CD14-positive monocyte (primary cell): ENCODE measurements around the gene C1QTNF8. TPM values are rescaled to one million over a fixed set of nuclear protein-coding genes. Genes with fewer than 3 reads are reported as not detected.
A peak's percentile ranks its signal among the peaks of the same experiment; 100 is the strongest.

ENCODE experiments used
- DNase-seq, 3 donors: peaks; one replicate each; pipeline ENCODE4 v3.0.0-alpha.2; 2011 to 2022
- H2AFZ ChIP-seq: 2 replicates; pipeline ENCODE4 v1.6.0; 2012; ENCODE audit warnings: mild to moderate bottlenecking, low read depth, low read length, inconsistent platforms; ENCODE audit not compliant: insufficient read depth, poor library complexity, severe bottlenecking
- H3K27ac ChIP-seq, 2 donors: 1 replicate in 1 of 2; 2 replicates in 1 of 2; pipeline ENCODE4 v1.5.1; 2012 to 2013; ENCODE audit warnings: low read length in 2 of 2, control low read depth in 1 of 2, inconsistent platforms in 1 of 2, low read depth in 1 of 2, mild to moderate bottlenecking in 1 of 2
- H3K27me3 ChIP-seq, 2 donors: one replicate each; pipeline versions ENCODE4 v1.6.0 to v1.6.1; 2011 to 2013; ENCODE audit warnings: low read length in 2 of 2; ENCODE audit not compliant: control insufficient read depth in 2 of 2, insufficient read depth in 2 of 2
- H3K36me3 ChIP-seq, 2 donors: replicated peaks in 1 of 2; 1 replicate in 1 of 2; 2 replicates in 1 of 2; pipeline versions ENCODE4 v1.5.1 to v1.6.1; 2012 to 2013; ENCODE audit warnings: low read length in 2 of 2, control low read depth in 1 of 2, inconsistent platforms in 1 of 2, mild to moderate bottlenecking in 1 of 2; ENCODE audit not compliant: insufficient read depth in 2 of 2, control insufficient read depth in 1 of 2
- H3K4me1 ChIP-seq, 2 donors: 1 replicate in 1 of 2; 2 replicates in 1 of 2; pipeline versions ENCODE4 v1.5.1 to v1.6.1; 2012 to 2013; ENCODE audit warnings: low read length in 2 of 2, control low read depth in 1 of 2, inconsistent platforms in 1 of 2, mild to moderate bottlenecking in 1 of 2, moderate library complexity in 1 of 2; ENCODE audit not compliant: insufficient read depth in 2 of 2, control insufficient read depth in 1 of 2
- H3K4me2 ChIP-seq: replicated peaks from 2 replicates; pipeline ENCODE3; 2012; ENCODE audit warnings: low read length, moderate library complexity, mild to moderate bottlenecking; ENCODE audit not compliant: poor library complexity, severe bottlenecking; ENCODE audit errors: extremely low read depth
- H3K4me3 ChIP-seq, 3 experiments: fragments of 200-600 bp in 1 of 3; sonication (generic) in 1 of 3; replicated peaks in 1 of 3; 1 replicate in 2 of 3; 2 replicates in 1 of 3; pipeline ENCODE4 v1.5.1; 2011 to 2013; ENCODE audit warnings: low read length in 3 of 3, mild to moderate bottlenecking in 3 of 3, control low read depth in 2 of 3, low read depth in 2 of 3, inconsistent platforms in 1 of 3, moderate library complexity in 1 of 3
- H3K79me2 ChIP-seq: 2 replicates; pipeline ENCODE4 v1.6.0; 2012; ENCODE audit warnings: mild to moderate bottlenecking, control low read depth, inconsistent platforms, low read length, moderate library complexity; ENCODE audit not compliant: insufficient read depth
- H3K9ac ChIP-seq: 2 replicates; pipeline ENCODE4 v1.6.0; 2017; ENCODE audit warnings: low read length, mild to moderate bottlenecking; ENCODE audit not compliant: insufficient read depth, poor library complexity, severe bottlenecking
- H3K9me3 ChIP-seq, 2 donors: replicated peaks in 1 of 2; 1 replicate in 1 of 2; 2 replicates in 1 of 2; pipeline versions ENCODE4 v1.5.1 to v1.6.1; 2012 to 2013; ENCODE audit warnings: low read length in 2 of 2, control low read depth in 1 of 2; ENCODE audit not compliant: control insufficient read depth in 1 of 2, insufficient read depth in 1 of 2
- H4K20me1 ChIP-seq: 2 replicates; pipeline ENCODE4 v1.6.0; 2012; ENCODE audit warnings: mild to moderate bottlenecking, low read length, control low read depth, moderate library complexity; ENCODE audit not compliant: insufficient read depth
- H3K27ac Mint-ChIP-seq, 7 donors: one replicate each; pipeline ENCODE4 v1.8.0; 2020; ENCODE audit warnings: mild to moderate bottlenecking in 7 of 7, mixed read lengths in 7 of 7, moderate library complexity in 6 of 7, inconsistent platforms in 2 of 7
- H3K27me3 Mint-ChIP-seq, 3 donors: one replicate each; pipeline ENCODE4 v1.8.0; 2021 to 2022; ENCODE audit warnings: low read depth in 3 of 3, mild to moderate bottlenecking in 3 of 3, mixed read lengths in 3 of 3, moderate library complexity in 3 of 3, inconsistent platforms in 1 of 3
- H3K36me3 Mint-ChIP-seq, 2 donors: one replicate each; pipeline ENCODE4 v1.8.0; 2020; ENCODE audit warnings: mixed read lengths in 2 of 2, inconsistent platforms in 1 of 2, mild to moderate bottlenecking in 1 of 2
- H3K4me1 Mint-ChIP-seq: one replicate; pipeline ENCODE4 v1.8.0; 2020; ENCODE audit warnings: mild to moderate bottlenecking, mixed read lengths
- H3K4me3 Mint-ChIP-seq, 2 donors: one replicate each; pipeline ENCODE4 v1.8.0; 2020; ENCODE audit warnings: mild to moderate bottlenecking in 2 of 2, mixed read lengths in 2 of 2, moderate library complexity in 1 of 2
- H3K9me3 Mint-ChIP-seq, 7 donors: one replicate each; pipeline ENCODE4 v1.8.0; 2020 to 2022; ENCODE audit warnings: mixed read lengths in 7 of 7, mild to moderate bottlenecking in 6 of 7, moderate library complexity in 6 of 7, inconsistent platforms in 2 of 7
- CTCF ChIP-seq: fragments of 200-600 bp; IDR thresholded peaks from one replicate; pipeline ENCODE4 v1.8.0; 2022; ENCODE audit warnings: antibody characterized with exemption, mild to moderate bottlenecking
- whole genome bisulfite sequencing: methylation state at CpG from one replicate; pipeline ENCODE4 v1.1.5; 2013; ENCODE audit warnings: missing lambda C conversion rate; ENCODE audit not compliant: insufficient coverage; 5-methylcytosine and 5-hydroxymethylcytosine counted together
- intact Hi-C, 2 donors: fragments of 100-400 bp; cut with micrococcal nuclease; formaldehyde crosslinking; loops; one replicate each; pipeline versions ENCODE4 v1.15.0 to v1.15.1; 2023
- polyA plus RNA-seq, 3 donors: library from polyadenylated mRNA; depleted of rRNA in 1 of 3; unstranded in 2 of 3; stranded (reverse) in 1 of 3; fragments of 300-500 nt in 2 of 3; fragments of >200 nt in 1 of 3; fragmentation: Illumina TruSeq in 2 of 3; gene quantifications; 1 replicate in 2 of 3; 2 replicates in 1 of 3; pipeline ENCODE4 v1.2.3, GENCODE V29; 2012 to 2021

C1QTNF8 gene
- polyA plus RNA-seq, 3 donors = not detected

DNA sequence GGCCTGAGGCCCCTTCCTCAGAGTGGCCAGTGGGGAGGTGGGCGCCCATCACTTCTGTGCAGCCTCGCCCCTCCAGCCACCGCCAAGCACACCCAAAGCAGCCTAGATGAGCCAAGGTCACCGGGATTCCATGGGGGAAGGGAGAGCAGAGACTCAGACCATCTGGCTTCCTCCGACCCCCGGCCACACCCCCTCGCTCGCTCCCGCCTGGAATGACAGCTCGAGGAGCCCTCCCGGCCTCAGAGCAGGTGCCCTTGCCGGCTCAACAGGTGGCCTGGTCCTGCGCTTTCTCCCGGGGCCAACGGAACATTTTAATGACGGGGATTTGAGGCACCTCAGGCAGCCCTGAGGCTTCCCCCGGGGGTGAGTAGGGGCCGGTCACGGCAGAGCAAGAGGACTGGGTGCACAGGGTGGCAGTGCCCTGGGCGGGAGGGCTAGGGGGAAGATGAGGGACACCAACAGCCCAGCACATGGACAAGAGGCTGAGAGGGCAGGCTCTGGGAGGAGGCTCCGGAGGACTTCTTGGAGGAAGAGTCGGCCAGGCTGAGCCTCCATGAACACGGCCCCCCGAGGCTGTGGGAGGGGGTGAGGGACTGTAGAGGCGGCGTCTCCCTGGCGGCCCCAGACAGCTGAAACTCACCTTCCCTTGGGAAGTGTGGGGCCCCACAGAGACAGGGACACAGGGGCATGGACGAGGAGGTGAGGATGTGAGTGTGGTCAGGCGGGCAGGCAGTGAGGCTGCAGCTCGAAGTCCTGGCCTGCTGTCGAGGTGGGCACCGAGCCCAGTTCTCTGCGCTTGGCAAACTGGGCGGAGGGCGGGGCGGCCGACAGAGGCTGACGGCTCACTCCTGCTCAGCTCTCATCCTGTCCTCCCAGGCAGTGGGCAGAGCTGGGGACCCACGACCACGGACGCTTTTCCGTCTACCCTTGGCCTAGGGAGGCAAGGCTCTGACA is 12.5 kb upstream of the C1QTNF8 start:
- no peak overlapping the region for H3K27ac ChIP-seq
- no peaks in the 10 kb centered on the region for H3K36me3 Mint-ChIP-seq
- H3K9me3 ChIP-seq = no peaks in the 10 kb centered on the region
- H4K20me1 ChIP-seq = no peaks in the 10 kb centered on the region
- H3K27ac Mint-ChIP-seq = no peak overlapping the region
- H3K9me3 Mint-ChIP-seq = peaks cover 0 to 2% (median 0%) of the 10 kb centered on the region in 7 donors
- no peak for TF ChIP-seq CTCF
- H3K4me3 ChIP-seq = no peak overlapping the region
- H3K4me3 Mint-ChIP-seq = peak overlapping the region in 1 of 2 donors; percentile 24
- peaks cover 0 to 5% of the 10 kb centered on the region in 2 donors for H3K27me3 ChIP-seq
- intact Hi-C loops = no loop called here
- H3K9ac ChIP-seq = no peak overlapping the region
- H2AFZ ChIP-seq = no peak overlapping the region
- H3K4me2 ChIP-seq = no peak overlapping the region
- no peaks in the 10 kb centered on the region for H3K4me1 Mint-ChIP-seq
- H3K36me3 ChIP-seq = no peaks in the 10 kb centered on the region
- H3K4me1 ChIP-seq = no peaks in the 10 kb centered on the region
- WGBS = 55% methylated on average over 38 of the region's 42 CpGs
- peaks cover 15 to 45% (median 17%) of the 10 kb centered on the region in 3 donors for H3K27me3 Mint-ChIP-seq
- no peak for DNase-seq
- H3K79me2 ChIP-seq = no peaks in the 10 kb centered on the region

DNA sequence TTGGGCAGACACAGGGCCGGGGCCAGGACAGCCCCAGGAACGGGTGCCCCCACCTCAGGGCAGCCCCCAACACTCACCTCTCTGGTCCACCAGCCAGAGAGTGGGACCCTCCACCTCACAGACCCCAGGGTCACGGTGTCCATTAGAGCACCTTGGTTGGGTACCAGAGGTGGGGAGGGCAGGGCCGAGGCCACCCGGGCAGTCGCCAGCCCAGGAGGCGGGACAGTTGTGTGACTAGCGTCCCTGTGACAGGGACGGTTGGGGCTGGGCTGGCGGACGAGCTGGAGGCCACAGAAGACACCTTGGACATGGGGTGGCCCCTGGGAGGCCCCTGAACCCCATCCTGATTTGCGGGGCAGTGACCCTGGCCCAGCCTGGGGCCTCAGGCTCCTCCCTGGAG is 11.7 kb upstream of the C1QTNF8 start:
- intact Hi-C loops = no loop called here

More for the DNA sequence above, 11.7 kb upstream of the C1QTNF8 start:
- no peaks in the 10 kb centered on the region for H4K20me1 ChIP-seq
- H3K9me3 ChIP-seq = no peaks in the 10 kb centered on the region
- no peak overlapping the region for H3K4me3 ChIP-seq
- H3K4me1 Mint-ChIP-seq = no peaks in the 10 kb centered on the region
- no peak overlapping the region for H3K4me2 ChIP-seq
- no peaks in the 10 kb centered on the region for H3K36me3 Mint-ChIP-seq
- H2AFZ ChIP-seq = no peak overlapping the region
- no peak overlapping the region for H3K27ac Mint-ChIP-seq
- 79% methylated on average over 10 of the region's 12 CpGs for WGBS
- DNase-seq = no peak
- peaks cover 0 to 4% of the 10 kb centered on the region in 2 donors for H3K4me1 ChIP-seq
- H3K36me3 ChIP-seq = no peaks in the 10 kb centered on the region
- peaks cover 0 to 2% (median 0%) of the 10 kb centered on the region in 7 donors for H3K9me3 Mint-ChIP-seq
- H3K4me3 Mint-ChIP-seq = no peak overlapping the region
- no peak overlapping the region for H3K9ac ChIP-seq
- H3K79me2 ChIP-seq = no peaks in the 10 kb centered on the region
- H3K27ac ChIP-seq = no peak overlapping the region
- no peak for TF ChIP-seq CTCF
- peaks cover 15 to 47% (median 17%) of the 10 kb centered on the region in 3 donors for H3K27me3 Mint-ChIP-seq
- H3K27me3 ChIP-seq = peaks cover 0 to 9% of the 10 kb centered on the region in 2 donors
